ACC112 (cell line): ENCODE data around the gene PCA3.

ENCODE experiments used
- H2AFZ ChIP-seq: fragments of 200-600 bp; sonication (generic); one replicate; pipeline ENCODE4 v1.6.0; 2017; ENCODE audit warnings: antibody characterized with exemption, low read length; ENCODE audit not compliant: unreplicated experiment
- H3K27ac ChIP-seq: fragments of 200-600 bp; sonication (generic); 2 replicates; pipeline ENCODE4 v1.5.1; 2014; ENCODE audit warnings: low read depth, mild to moderate bottlenecking, antibody characterized with exemption, low read length, moderate library complexity
- H3K27me3 ChIP-seq: fragments of 200-600 bp; sonication (generic); 2 replicates; pipeline ENCODE4 v1.6.1; 2014; ENCODE audit warnings: mild to moderate bottlenecking, antibody characterized with exemption, low read length, moderate library complexity, mixed read lengths; ENCODE audit not compliant: insufficient read depth
- H3K36me3 ChIP-seq: fragments of 200-600 bp; sonication (generic); 2 replicates; pipeline ENCODE4 v1.6.1; 2016; ENCODE audit warnings: mild to moderate bottlenecking, antibody characterized with exemption, low read length, moderate library complexity, mixed read lengths; ENCODE audit not compliant: insufficient read depth
- H3K4me1 ChIP-seq: fragments of 200-600 bp; sonication (generic); one replicate; pipeline ENCODE4 v1.6.1; 2016; ENCODE audit warnings: low read length, mixed read lengths; ENCODE audit not compliant: insufficient read depth, unreplicated experiment, control insufficient read depth
- H3K4me3 ChIP-seq: fragments of 200-600 bp; sonication (generic); 2 replicates; pipeline ENCODE4 v1.5.1; 2014; ENCODE audit warnings: mild to moderate bottlenecking, low read depth, low read length
- H3K79me2 ChIP-seq: fragments of 200-600 bp; sonication (generic); one replicate; pipeline ENCODE4 v1.6.0; 2016; ENCODE audit warnings: low read length; ENCODE audit not compliant: control insufficient read depth, unreplicated experiment, insufficient read depth

PCA3 gene

DNA sequence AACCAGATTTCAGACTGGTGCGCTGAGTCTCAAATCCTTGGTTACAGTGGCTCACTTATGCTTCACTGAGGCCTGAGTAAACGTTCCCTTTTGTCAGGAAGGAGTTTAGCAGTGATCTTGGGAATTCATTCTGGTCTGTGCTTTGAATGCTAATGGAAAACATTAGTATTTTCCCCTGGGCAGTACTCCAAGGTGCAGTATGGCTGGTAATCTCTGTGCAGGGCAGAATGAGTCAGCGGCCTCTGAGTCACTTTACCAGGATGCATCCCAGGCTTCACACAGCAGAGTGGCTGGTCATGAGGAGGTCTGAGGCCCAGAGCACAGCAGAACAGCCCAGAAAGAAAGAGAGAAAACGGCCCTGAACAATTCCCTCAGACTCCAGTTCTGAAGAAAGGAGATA, 54.0 kb downstream of the PCA3 start:
- H3K27ac ChIP-seq: peak overlapping the region; percentile 93
- peaks cover 26% of the 10 kb centered on the region for H3K4me1 ChIP-seq
- no peaks in the 10 kb centered on the region for H3K36me3 ChIP-seq
- no peaks in the 10 kb centered on the region for H3K79me2 ChIP-seq
- H3K27me3 ChIP-seq: no peaks in the 10 kb centered on the region
- no peak overlapping the region for H3K4me3 ChIP-seq
- no peak overlapping the region for H2AFZ ChIP-seq

DNA sequence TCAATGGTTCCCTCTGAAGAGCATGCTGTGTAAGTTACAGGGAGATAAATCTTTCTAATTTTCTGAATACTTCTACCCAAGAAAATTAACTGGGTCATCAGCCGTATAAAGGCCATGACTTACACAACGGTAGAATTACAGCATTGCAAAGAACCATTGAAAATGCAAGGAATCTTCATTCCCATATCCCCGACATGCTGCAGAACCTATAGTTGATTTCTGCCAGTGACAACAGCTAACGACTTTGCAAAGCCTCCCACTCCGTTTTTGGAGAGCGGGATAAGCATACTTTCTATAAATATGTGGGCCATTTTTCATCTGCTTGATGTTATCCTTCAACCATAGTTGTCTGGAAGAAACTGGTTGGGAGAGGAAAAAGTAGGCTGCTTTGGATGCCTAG, 56.2 kb downstream of the PCA3 start:
- Histone ChIP-seq H3K4me3 (no peak overlapping the region), H3K79me2 (no peaks in the 10 kb centered on the region), H3K36me3 (no peaks in the 10 kb centered on the region)

DNA sequence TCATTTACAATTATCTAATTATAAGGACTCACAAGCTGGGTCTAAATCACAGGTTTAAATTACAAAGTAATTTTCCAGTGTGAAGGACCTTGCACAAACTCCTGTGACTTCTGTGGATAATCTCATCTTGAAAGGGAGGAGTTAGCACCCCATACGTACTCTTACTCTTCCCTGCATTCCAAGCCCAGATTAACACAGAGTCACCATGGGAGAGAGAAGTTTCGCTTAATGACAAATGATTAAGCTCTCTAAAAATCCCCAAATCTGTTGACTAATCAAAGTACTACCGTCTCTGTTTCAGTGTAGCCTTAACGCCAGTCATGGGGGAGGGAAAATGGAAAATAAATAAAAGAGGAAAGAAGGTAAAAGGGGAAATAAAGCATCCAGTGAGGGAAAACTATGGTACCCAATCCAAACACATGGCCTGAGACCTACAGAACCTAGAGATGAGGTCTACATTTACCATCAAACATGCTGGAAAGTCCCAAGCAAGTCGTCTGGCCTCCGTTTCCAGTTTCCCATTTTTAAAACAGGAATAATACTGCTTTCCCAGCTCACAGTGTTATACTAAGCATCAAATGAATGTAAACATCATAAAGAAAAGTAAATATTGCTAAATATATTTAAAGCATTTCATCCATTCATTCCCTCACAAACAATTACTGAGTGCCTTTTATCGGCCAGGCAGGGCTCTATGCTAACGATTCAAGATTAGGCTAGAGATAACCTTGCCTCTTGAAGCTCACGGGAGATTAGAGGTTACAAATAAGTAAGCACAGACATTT, 63.2 kb downstream of the PCA3 start:
- Histone ChIP-seq H3K27ac (no peak overlapping the region), H3K79me2 (no peaks in the 10 kb centered on the region), H3K4me1 (no peaks in the 10 kb centered on the region), H3K27me3 (no peaks in the 10 kb centered on the region), H3K36me3 (peaks cover 3% of the 10 kb centered on the region; the same call in 1 of the 2 replicates), H3K4me3 (no peak overlapping the region), H2AFZ (no peak overlapping the region)

More for the DNA sequence above, 56.2 kb downstream of the PCA3 start:
- no peak overlapping the region for H3K27ac ChIP-seq
- no peak overlapping the region for H2AFZ ChIP-seq
- peaks cover 26% of the 10 kb centered on the region for H3K4me1 ChIP-seq
- no peaks in the 10 kb centered on the region for H3K27me3 ChIP-seq

DNA sequence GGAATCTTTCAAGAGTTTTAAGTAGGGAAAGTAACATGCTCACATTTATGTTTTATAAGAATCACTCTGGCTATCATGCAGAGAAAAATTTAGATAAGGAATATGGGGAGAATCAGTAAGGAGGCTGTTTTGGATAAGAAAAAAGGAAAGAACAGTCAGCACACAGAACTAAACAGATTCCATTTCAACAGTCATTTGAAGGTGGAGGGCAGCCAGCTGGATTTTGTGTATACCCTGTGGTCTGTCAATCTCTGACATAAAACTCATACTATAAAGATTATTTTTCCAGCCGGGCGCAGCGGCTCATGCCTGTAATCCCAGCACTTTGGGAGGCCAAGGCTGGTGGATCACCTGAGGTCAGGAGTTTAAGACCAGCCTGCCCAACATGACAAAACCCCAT, 64.2 kb downstream of the PCA3 start:
- Histone ChIP-seq H3K4me3 (no peak overlapping the region), H3K27ac (no peak overlapping the region), H3K4me1 (no peaks in the 10 kb centered on the region), H3K79me2 (no peaks in the 10 kb centered on the region), H3K27me3 (no peaks in the 10 kb centered on the region), H2AFZ (no peak overlapping the region), H3K36me3 (peaks cover 3% of the 10 kb centered on the region; the same call in 1 of the 2 replicates)

DNA sequence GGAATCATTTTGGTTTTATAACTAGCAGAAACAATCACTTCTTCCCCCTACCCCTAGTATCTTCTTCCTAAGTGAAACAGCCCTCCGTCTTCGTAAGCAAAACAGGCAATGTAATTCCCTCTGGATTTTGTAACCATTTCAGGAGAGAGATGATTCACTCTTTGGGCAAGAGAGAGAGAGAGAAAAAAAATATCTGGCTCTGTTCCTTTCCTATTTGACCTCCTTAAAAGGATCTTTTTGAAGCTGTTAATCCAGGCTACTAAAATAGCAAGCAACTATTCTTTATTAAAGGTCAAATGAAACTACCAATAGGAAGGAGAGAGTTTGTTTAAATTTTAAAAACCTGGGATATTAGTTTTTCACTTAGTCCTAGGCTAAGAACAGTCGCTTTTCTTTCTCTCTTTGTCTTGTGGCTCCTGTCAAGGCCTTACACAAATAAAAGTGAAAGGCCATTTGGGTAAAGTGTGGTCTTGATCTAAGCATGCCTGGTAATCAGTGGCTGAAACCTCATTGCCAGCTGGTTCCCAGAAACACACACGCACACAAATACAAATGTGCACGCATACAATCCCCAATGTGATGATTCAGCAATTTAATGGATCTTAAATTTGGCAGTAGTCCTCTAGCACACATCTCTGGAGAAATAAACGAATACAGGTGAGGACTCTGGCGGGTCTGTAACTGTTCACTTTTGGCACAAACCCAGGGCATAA, 71.5 kb downstream of the PCA3 start:
- no peaks in the 10 kb centered on the region for H3K79me2 ChIP-seq
- peak overlapping the region; percentile 98 for H3K27ac ChIP-seq
- H3K4me1 ChIP-seq: peaks cover 24% of the 10 kb centered on the region
- peaks cover 3% of the 10 kb centered on the region; the same call in 1 of the 2 replicates for H3K36me3 ChIP-seq
- H3K27me3 ChIP-seq: no peaks in the 10 kb centered on the region
- peak overlapping the region; percentile 86 for H2AFZ ChIP-seq
- H3K4me3 ChIP-seq: peak overlapping the region; percentile 64
